Endothelial cell of umbilical vein (primary cell): ENCODE data around the gene LOX. TPM values are rescaled to one million over a fixed set of nuclear protein-coding genes. Genes with fewer than 3 reads are reported as not detected.

Experiments used
- BruUV-seq: library from RNA; stranded (reverse); fragments of 400-500 nt; replicated peaks from 2 replicates; lab custom pipeline; 2021; lab: Mats Ljungman, UMichigan
- CTCF ChIA-PET: fragments of 300-600, 350-600 bp; sonication (Branson Sonifier 250); formaldehyde crosslinking; loops from one replicate; lab custom pipeline; 2021; ENCODE audit warnings: antibody characterized with exemption, inconsistent platforms; lab: Charles Lee
- POLR2A ChIA-PET: fragments of 300-600, 350-600 bp; sonication (Branson Sonifier 250); formaldehyde crosslinking; loops from one replicate; lab custom pipeline; 2021; ENCODE audit warnings: antibody characterized with exemption, inconsistent platforms; lab: Charles Lee
- DNase-seq: peaks from one replicate; pipeline ENCODE4 v3.0.0-alpha.2; 2011; ENCODE audit warnings: low read depth, low spot score
- FAIRE-seq: peaks from 2 replicates; lab custom pipeline; 2011; peaks lifted over from hg19 to GRCh38; lab: Jason Lieb, UNC
- H2AFZ ChIP-seq: 2 replicates; pipeline ENCODE4 v1.6.0; 2012; ENCODE audit warnings: low read depth, low read length, control low read depth, inconsistent platforms
- H3K27ac ChIP-seq: 2 replicates; pipeline ENCODE4 v1.5.1; 2011; ENCODE audit warnings: low read depth, mild to moderate bottlenecking, control low read depth, low read length, moderate library complexity; ENCODE audit not compliant: insufficient read depth
- H3K27me3 ChIP-seq, 2 experiments: 2 replicates each; pipeline versions ENCODE4 v1.6.0 to v1.6.1; 2011; ENCODE audit warnings: low read length in 2 of 2, mixed read lengths in 1 of 2; ENCODE audit not compliant: control insufficient read depth in 2 of 2, insufficient read depth in 2 of 2
- H3K36me3 ChIP-seq, 2 experiments: 2 replicates in 1 of 2; 3 replicates in 1 of 2; pipeline ENCODE4 v1.5.1; 2011; ENCODE audit warnings: low read length in 2 of 2, mild to moderate bottlenecking in 1 of 2, moderate library complexity in 1 of 2; ENCODE audit not compliant: control insufficient read depth in 2 of 2, insufficient read depth in 2 of 2; ENCODE audit errors: extremely low read depth in 1 of 2
- H3K4me1 ChIP-seq: 3 replicates; pipeline ENCODE4 v1.5.1; 2011; ENCODE audit warnings: mild to moderate bottlenecking, low read length; ENCODE audit not compliant: control insufficient read depth, insufficient read depth; ENCODE audit errors: extremely low read depth
- H3K4me2 ChIP-seq: 2 replicates; pipeline ENCODE4 v1.6.1; 2011; ENCODE audit warnings: low read length, control low read depth, mixed read lengths; ENCODE audit not compliant: insufficient read depth
- H3K4me3 ChIP-seq, 3 experiments: fragments of 200-600 bp in 1 of 3; sonication (generic), shearing (Covaris generic) in 1 of 3; replicated peaks in 1 of 3; 2 replicates each; pipeline ENCODE4 v1.5.1; 2011 to 2016; ENCODE audit warnings: control low read depth in 3 of 3, low read length in 3 of 3, mild to moderate bottlenecking in 2 of 3, inconsistent platforms in 1 of 3, low read depth in 1 of 3, moderate library complexity in 1 of 3; ENCODE audit not compliant: insufficient read depth in 1 of 3
- H3K79me2 ChIP-seq: 2 replicates; pipeline ENCODE4 v1.6.0; 2012; ENCODE audit warnings: low read length, inconsistent platforms; ENCODE audit not compliant: control insufficient read depth, insufficient read depth
- H3K9ac ChIP-seq: replicated peaks from 2 replicates; pipeline ENCODE3; 2011; ENCODE audit warnings: low read length, control low read depth; ENCODE audit not compliant: insufficient read depth; ENCODE audit errors: extremely low read depth
- H3K9me1 ChIP-seq: replicated peaks from 3 replicates; pipeline ENCODE4 v1.6.0; 2011; ENCODE audit warnings: mild to moderate bottlenecking, low read length; ENCODE audit not compliant: control insufficient read depth, insufficient read depth; ENCODE audit errors: extremely low read depth
- H3K9me3 ChIP-seq: replicated peaks from 2 replicates; pipeline ENCODE4 v1.5.1; 2012; ENCODE audit warnings: low read length, inconsistent platforms; ENCODE audit not compliant: control insufficient read depth, insufficient read depth
- H4K20me1 ChIP-seq: replicated peaks from 2 replicates; pipeline ENCODE3; 2011; ENCODE audit warnings: mild to moderate bottlenecking, low read length; ENCODE audit not compliant: control insufficient read depth, insufficient read depth; ENCODE audit errors: extremely low read depth
- CTCF ChIP-seq, 2 donors: IDR thresholded peaks; 1 replicate in 1 of 2; 2 replicates in 1 of 2; pipeline ENCODE4 v1.5.1; 2011; ENCODE audit warnings: low read length in 2 of 2, mild to moderate bottlenecking in 2 of 2, moderate library complexity in 2 of 2, control low read depth in 1 of 2, inconsistent platforms in 1 of 2, low read depth in 1 of 2; ENCODE audit not compliant: insufficient read depth in 1 of 2; ENCODE audit errors: extremely low read depth in 1 of 2
- EZH2 ChIP-seq: IDR thresholded peaks from 2 replicates; pipeline ENCODE4 v1.6.1; 2012; ENCODE audit warnings: borderline replicate concordance, low read depth, mild to moderate bottlenecking, moderate library complexity, low read length, inconsistent platforms; ENCODE audit not compliant: severe bottlenecking
- FOS ChIP-seq: IDR thresholded peaks from 2 replicates; pipeline ENCODE4 v1.6.1; 2011; ENCODE audit warnings: mild to moderate bottlenecking, low read length, moderate library complexity, borderline replicate concordance; ENCODE audit not compliant: insufficient read depth
- GATA2 ChIP-seq: IDR thresholded peaks from 2 replicates; pipeline ENCODE4 v1.7.0; 2011; ENCODE audit warnings: low read depth, mild to moderate bottlenecking, moderate library complexity, mixed read lengths, low read length; ENCODE audit not compliant: insufficient read length, insufficient read depth
- JUN ChIP-seq: IDR thresholded peaks from 2 replicates; pipeline ENCODE4 v1.6.1; 2011; ENCODE audit warnings: borderline replicate concordance, low read depth; ENCODE audit not compliant: insufficient read length, insufficient read depth
- MAX ChIP-seq: IDR thresholded peaks from 2 replicates; pipeline ENCODE4 v1.6.1; 2011; ENCODE audit not compliant: insufficient read depth, insufficient read length
- MYC ChIP-seq: IDR thresholded peaks from one replicate; pipeline ENCODE4 v1.6.1; 2011; ENCODE audit warnings: mild to moderate bottlenecking, low read depth, low read length
- POLR2A ChIP-seq: IDR thresholded peaks from 2 replicates; pipeline ENCODE4 v1.6.1; 2012; ENCODE audit warnings: low read depth, mild to moderate bottlenecking, control low read depth, low read length
- POLR2AphosphoS5 ChIP-seq: IDR thresholded peaks from 2 replicates; pipeline ENCODE4 v1.6.1; 2012; ENCODE audit warnings: low read depth, mild to moderate bottlenecking, control low read depth, low read length, moderate library complexity; ENCODE audit not compliant: insufficient read depth
- dilution Hi-C: fragments of 300-500 bp; cut with MboI; formaldehyde crosslinking; loops from one replicate; pipeline ENCODE4 v1.15.0; 2019; ENCODE audit warnings: low sequenced_read_pairs; ENCODE audit not compliant: extremely low pct_ligation_motif_present
- intact Hi-C: fragments of 100-400 bp; cut with micrococcal nuclease; formaldehyde crosslinking; loops from one replicate; pipeline ENCODE4 v1.10.0; 2022
- polyA plus RNA-seq, 4 experiments: library from polyadenylated mRNA; depleted of rRNA in 3 of 4; stranded (reverse) in 3 of 4; unstranded in 1 of 4; fragments of >200 nt; gene quantifications; 2 replicates each; pipeline versions ENCODE4 v1.2.1 to v1.2.3, GENCODE V29; 2011 to 2012; ENCODE audit warnings: missing spikeins in 1 of 4
- total RNA-seq: library from RNA; stranded (reverse); gene quantifications from 2 replicates; pipeline ENCODE4 v1.2.3, GENCODE V29; 2021

Gene LOX
- total and polyA plus RNA-seq, 2 donors (not counting 3 experiments of a cell fraction or from before 2014, with no cell fraction given), result 39.0 to 79.1 TPM

GRCh38 chr5:122097391-122097790 lies 19.3 kb upstream of the LOX start:
- peaks cover 8% of the 10 kb centered on the region for H3K4me1 ChIP-seq
- H3K36me3 ChIP-seq, result no peaks in the 10 kb centered on the region
- BruUV-seq, result no TSS peak
- no peaks in the 10 kb centered on the region for H3K9me3 ChIP-seq
- H3K27ac ChIP-seq, result no peak overlapping the region
- intact Hi-C loops (loop anchor here (5.0 kb wide), 1 partner anchor 1280 kb away; no protein-coding TSS in a partner anchor), dilution Hi-C loops (loop anchor here (25.0 kb wide), 1 partner anchor 90 kb away; no protein-coding TSS in a partner anchor)
- no peaks in the 10 kb centered on the region for H3K27me3 ChIP-seq
- ChIA-PET POLR2A (no interaction called here), CTCF (interaction anchor here (0.9 to 2.5 kb wide), 5 partner anchors 20 to 136 kb away, joined by 3 to 13 read pairs (median 3); partner anchors contain the start of gene LOX)
- H3K9me1 ChIP-seq, result no peaks in the 10 kb centered on the region
- no peak overlapping the region for H3K4me3 ChIP-seq
- H3K9ac ChIP-seq, result no peak overlapping the region
- no peak overlapping the region for H2AFZ ChIP-seq
- H4K20me1 ChIP-seq, result no peaks in the 10 kb centered on the region
- no peaks in the 10 kb centered on the region for H3K79me2 ChIP-seq
- FAIRE-seq (no peak), DNase-seq (no peak)
- no peak for TF ChIP-seq GATA2
- no peak for TF ChIP-seq POLR2AphosphoS5
- TF ChIP-seq CTCF (IDR thresholded peaks at IDR 0.05; ENCODE audit: extremely low read depth in 1 of 2, insufficient read depth in 1 of 2, low read depth in 1 of 2, low read length in 2 of 2), result no peak
- no peak for TF ChIP-seq MYC
- TF ChIP-seq MAX, result no peak
- no peak for TF ChIP-seq FOS
- no peak for TF ChIP-seq EZH2
- no peak for TF ChIP-seq POLR2A
- no peak for TF ChIP-seq JUN
- no peak overlapping the region for H3K4me2 ChIP-seq
